PC-9 (cell line): Measurements from ENCODE around the gene LDLRAD3.

Source experiments
- EZH2 ChIP-seq: fragments of 200-600 bp; sonication (generic); IDR thresholded peaks from 2 replicates; pipeline ENCODE4 v1.8.0; 2017; ENCODE audit warnings: antibody characterized with exemption, low read depth
- TF ChIP-seq, protein P1 (sequence below): fragments of 200-600 bp; sonication (generic); conservative IDR thresholded peaks from 2 replicates; pipeline ENCODE4 v1.6.1; 2017; ENCODE audit warnings: mixed run types, antibody characterized with exemption, mild to moderate bottlenecking, moderate library complexity

DNA sequence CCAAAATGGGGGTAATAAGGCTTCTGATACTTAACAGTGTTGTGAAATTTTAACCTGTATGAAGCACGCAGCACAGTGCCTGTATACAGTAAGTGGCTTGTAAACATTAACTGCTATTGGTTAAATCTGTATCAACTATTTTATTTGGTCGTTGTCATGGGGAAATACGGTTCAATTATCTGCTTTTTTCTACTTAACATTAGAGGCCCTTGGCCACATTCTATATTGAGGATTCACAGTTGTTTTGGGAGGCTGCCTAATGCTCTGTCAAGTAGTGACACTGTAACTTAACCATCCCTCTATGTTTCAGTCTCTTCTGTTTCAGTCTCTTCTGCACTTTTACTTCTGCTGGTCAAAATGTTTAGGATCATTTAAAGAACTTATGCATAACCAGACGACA, 95.6 kb downstream of the LDLRAD3 start:
- TF ChIP-seq, protein P1, sequence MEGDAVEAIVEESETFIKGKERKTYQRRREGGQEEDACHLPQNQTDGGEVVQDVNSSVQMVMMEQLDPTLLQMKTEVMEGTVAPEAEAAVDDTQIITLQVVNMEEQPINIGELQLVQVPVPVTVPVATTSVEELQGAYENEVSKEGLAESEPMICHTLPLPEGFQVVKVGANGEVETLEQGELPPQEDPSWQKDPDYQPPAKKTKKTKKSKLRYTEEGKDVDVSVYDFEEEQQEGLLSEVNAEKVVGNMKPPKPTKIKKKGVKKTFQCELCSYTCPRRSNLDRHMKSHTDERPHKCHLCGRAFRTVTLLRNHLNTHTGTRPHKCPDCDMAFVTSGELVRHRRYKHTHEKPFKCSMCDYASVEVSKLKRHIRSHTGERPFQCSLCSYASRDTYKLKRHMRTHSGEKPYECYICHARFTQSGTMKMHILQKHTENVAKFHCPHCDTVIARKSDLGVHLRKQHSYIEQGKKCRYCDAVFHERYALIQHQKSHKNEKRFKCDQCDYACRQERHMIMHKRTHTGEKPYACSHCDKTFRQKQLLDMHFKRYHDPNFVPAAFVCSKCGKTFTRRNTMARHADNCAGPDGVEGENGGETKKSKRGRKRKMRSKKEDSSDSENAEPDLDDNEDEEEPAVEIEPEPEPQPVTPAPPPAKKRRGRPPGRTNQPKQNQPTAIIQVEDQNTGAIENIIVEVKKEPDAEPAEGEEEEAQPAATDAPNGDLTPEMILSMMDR: no peak
- no peak for TF ChIP-seq EZH2
